Astrocyte of the cerebellum (primary cell): Measurements from ENCODE around the gene AFDN.

Experiments
- DNase-seq: peaks from one replicate; pipeline ENCODE4 v3.0.0-alpha.2; 2011; ENCODE audit warnings: low read depth
- H3K4me3 ChIP-seq: 2 replicates; pipeline ENCODE4 v1.5.1; 2011; ENCODE audit warnings: mild to moderate bottlenecking, low read depth, low read length, moderate library complexity
- in situ Hi-C: cut with HindIII; loops from 2 replicates; pipeline ENCODE4 v1.10.0; 2017; ENCODE audit warnings: low sequenced_read_pairs
- TF ChIP-seq, protein P1 (sequence below): IDR thresholded peaks from 2 replicates; pipeline ENCODE4 v1.5.1; 2012; ENCODE audit warnings: low read length, low read depth, moderate library complexity, mild to moderate bottlenecking; ENCODE audit errors: missing control alignments

Gene AFDN

DNA sequence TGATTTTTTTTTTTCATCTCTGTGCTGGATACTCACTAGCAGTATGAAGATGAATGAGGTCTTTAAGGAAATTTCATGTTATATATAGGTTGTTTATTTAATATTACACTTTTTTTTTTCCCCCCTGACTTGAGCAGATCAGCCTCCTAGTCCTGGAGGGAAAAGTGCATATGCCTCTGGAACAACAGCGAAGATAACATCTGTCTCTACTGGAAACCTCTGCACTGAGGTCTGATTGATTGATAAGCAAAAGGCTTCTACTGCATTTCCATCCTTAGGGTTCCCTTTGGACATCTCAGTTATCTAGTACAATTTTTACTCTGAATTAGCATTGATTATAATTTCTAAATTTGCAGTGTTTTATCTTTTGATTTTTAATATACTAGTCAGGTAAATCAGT is 121.0 kb downstream of the AFDN start:
- TF ChIP-seq, protein P1, sequence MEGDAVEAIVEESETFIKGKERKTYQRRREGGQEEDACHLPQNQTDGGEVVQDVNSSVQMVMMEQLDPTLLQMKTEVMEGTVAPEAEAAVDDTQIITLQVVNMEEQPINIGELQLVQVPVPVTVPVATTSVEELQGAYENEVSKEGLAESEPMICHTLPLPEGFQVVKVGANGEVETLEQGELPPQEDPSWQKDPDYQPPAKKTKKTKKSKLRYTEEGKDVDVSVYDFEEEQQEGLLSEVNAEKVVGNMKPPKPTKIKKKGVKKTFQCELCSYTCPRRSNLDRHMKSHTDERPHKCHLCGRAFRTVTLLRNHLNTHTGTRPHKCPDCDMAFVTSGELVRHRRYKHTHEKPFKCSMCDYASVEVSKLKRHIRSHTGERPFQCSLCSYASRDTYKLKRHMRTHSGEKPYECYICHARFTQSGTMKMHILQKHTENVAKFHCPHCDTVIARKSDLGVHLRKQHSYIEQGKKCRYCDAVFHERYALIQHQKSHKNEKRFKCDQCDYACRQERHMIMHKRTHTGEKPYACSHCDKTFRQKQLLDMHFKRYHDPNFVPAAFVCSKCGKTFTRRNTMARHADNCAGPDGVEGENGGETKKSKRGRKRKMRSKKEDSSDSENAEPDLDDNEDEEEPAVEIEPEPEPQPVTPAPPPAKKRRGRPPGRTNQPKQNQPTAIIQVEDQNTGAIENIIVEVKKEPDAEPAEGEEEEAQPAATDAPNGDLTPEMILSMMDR: no peak
- no peak overlapping the region for H3K4me3 ChIP-seq
- in situ Hi-C loops: no loop called here
- DNase-seq: no peak

DNA sequence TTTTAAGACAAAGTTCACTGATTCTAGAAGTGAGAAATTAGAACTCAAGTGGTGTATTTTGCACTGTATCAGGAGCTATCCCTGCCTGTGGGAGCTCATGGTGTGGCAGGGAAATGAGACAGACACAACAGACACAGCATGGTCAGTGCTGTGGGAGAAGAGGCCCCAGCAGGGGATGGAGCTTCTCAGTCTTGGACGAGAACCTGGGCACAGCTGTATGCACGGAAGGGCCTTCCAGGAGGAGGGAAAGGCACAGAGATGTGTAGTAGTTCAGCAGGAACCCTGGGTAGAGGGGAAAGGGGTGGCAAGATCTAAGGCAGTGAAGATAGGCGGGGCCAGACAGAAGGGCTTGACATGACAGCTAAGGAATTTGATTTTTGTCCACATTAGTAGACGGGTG is 122.0 kb downstream of the AFDN start:
- TF ChIP-seq, protein P1: no peak
- no peak overlapping the region for H3K4me3 ChIP-seq
- no peak for DNase-seq
- in situ Hi-C loops: no loop called here

DNA sequence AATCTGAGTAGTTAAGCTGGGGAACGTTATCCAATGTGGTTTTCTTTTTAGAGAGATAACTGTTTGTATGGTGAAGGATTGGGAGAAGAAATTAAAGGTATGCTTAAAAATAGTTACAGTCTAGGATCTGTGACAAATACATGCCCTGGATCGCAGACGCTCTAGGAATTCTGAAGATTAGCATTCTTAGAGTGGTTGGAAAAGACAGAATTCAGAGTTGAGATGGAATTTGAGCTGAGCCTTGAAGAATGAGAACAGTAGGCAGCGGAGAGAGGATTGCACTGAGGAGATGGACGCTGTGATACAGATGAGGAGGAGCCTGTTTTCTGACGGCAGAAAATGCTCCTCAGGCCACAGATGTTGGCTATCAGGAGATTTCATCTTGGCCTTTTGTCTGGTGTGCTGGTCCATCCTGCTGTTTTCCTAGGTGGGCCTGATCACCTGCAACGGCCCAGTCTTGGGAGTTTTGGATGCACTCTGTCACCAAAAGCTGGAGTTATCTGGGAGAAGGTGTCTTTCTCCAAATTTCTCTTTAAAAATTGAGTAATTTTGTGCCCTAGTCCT is 122.5 kb downstream of the AFDN start:
- TF ChIP-seq, protein P1: no peak
- in situ Hi-C loops: no loop called here
- DNase-seq: no peak
- no peak overlapping the region for H3K4me3 ChIP-seq

GRCh38 chr6:167951781-167952511 is 125.2 kb downstream of the AFDN start:
- TF ChIP-seq, protein P1: no peak
- DNase-seq: no peak
- in situ Hi-C loops: no loop called here
- H3K4me3 ChIP-seq: no peak overlapping the region

- no peak overlapping the region for H3K4me3 ChIP-seq
- in situ Hi-C loops: no loop called here
Observed at GRCh38 chr6:167952512-167952859, 125.8 kb downstream of the AFDN start.

DNA sequence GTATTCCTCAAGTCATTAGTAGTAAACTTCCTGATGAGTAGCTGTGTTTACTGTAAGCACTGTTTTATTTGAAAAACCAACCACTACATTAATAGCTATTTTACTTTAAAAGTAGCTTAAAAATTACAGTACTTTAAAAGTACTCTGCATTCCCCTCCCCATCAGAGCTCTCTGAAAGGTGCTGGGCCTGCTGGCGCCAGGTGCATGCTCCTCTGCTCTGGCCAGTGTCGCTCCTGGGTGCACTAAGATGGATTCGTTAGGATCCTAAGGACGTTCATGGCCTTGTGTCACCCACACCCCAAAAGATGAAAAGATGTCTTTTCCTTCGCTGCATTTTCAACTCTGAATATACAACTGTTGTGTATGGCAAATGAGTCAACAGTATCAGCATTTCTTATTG is 126.8 kb downstream of the AFDN start:
- in situ Hi-C loops: no loop called here
- TF ChIP-seq, protein P1: no peak
- H3K4me3 ChIP-seq: no peak overlapping the region

More at GRCh38 chr6:167952512-167952859, 125.8 kb downstream of the AFDN start:
- DNase-seq: no peak
- TF ChIP-seq, protein P1: no peak

More for the DNA sequence above, 126.8 kb downstream of the AFDN start:
- no peak for DNase-seq
